Thyroid gland (tissue), 4 donors: ENCODE measurements around the gene UQCC5. TPM values are rescaled to one million over a fixed set of nuclear protein-coding genes. Genes with fewer than 3 reads are reported as not detected.
A peak's percentile ranks its signal among the peaks of the same experiment; 100 is the strongest.

Source experiments
- DNase-seq, 2 donors: peaks; one replicate each; pipeline ENCODE4 v3.0.0-alpha.2; 2019
- H3K27ac ChIP-seq, 3 donors: fragments of 200-600 bp; sonication (generic); 1 replicate in 2 of 3; 2 replicates in 1 of 3; pipeline ENCODE4 v1.5.1; 2016 to 2019; ENCODE audit warnings: mild to moderate bottlenecking in 1 of 3, moderate library complexity in 1 of 3
- H3K27me3 ChIP-seq: fragments of 200-600 bp; sonication (generic); one replicate; pipeline ENCODE4 v1.5.1; 2019
- H3K36me3 ChIP-seq, 2 donors: fragments of 200-600 bp; sonication (generic); one replicate each; pipeline ENCODE4 v1.5.1; 2016 to 2019
- H3K4me1 ChIP-seq, 2 donors: fragments of 200-600 bp; sonication (generic); one replicate each; pipeline ENCODE4 v1.5.1; 2017 to 2019
- H3K4me3 ChIP-seq, 3 donors: fragments of 200-600 bp; sonication (generic); replicated peaks in 1 of 3; 1 replicate in 2 of 3; 2 replicates in 1 of 3; pipeline ENCODE4 v1.5.1; 2016; ENCODE audit warnings: mild to moderate bottlenecking in 1 of 3
- H3K9me3 ChIP-seq: fragments of 200-600 bp; sonication (generic); one replicate; pipeline ENCODE4 v1.5.1; 2017
- POLR2A ChIP-seq, 2 donors: fragments of 450-650 bp; IDR thresholded peaks; one replicate each; pipeline ENCODE4 v1.6.1; 2017; ENCODE audit warnings: antibody characterized with exemption in 2 of 2, mild to moderate bottlenecking in 2 of 2, moderate library complexity in 1 of 2
- WGBS, 2 donors: methylation state at CpG; one replicate each; pipeline ENCODE4 v1.1.5; 2017; 5-methylcytosine and 5-hydroxymethylcytosine counted together
- intact Hi-C: fragments of 100-400 bp; cut with DNase I; formaldehyde crosslinking; loops from one replicate; pipeline ENCODE4 v1.15.1; 2023
- total RNA-seq, 4 donors: library from RNA; depleted of rRNA; stranded (reverse); fragments of >200 nt; gene quantifications; one replicate each; pipeline ENCODE4 v1.2.3, GENCODE V29; 2016
- TF ChIP-seq, protein P1 (sequence below), 6 experiments: fragments of 200-600 bp in 3 of 6; fragments of 450-650 bp in 3 of 6; sonication (generic) in 3 of 6; IDR thresholded peaks; one replicate each; pipeline ENCODE4 v1.5.1; 2016 to 2019; ENCODE audit warnings: antibody characterized with exemption in 6 of 6, mild to moderate bottlenecking in 2 of 6, inconsistent platforms in 1 of 6, moderate library complexity in 1 of 6

Gene UQCC5
- total RNA-seq, 4 donors from 2014 or later = 4.8 to 34.3 (median 9.4) TPM

DNA sequence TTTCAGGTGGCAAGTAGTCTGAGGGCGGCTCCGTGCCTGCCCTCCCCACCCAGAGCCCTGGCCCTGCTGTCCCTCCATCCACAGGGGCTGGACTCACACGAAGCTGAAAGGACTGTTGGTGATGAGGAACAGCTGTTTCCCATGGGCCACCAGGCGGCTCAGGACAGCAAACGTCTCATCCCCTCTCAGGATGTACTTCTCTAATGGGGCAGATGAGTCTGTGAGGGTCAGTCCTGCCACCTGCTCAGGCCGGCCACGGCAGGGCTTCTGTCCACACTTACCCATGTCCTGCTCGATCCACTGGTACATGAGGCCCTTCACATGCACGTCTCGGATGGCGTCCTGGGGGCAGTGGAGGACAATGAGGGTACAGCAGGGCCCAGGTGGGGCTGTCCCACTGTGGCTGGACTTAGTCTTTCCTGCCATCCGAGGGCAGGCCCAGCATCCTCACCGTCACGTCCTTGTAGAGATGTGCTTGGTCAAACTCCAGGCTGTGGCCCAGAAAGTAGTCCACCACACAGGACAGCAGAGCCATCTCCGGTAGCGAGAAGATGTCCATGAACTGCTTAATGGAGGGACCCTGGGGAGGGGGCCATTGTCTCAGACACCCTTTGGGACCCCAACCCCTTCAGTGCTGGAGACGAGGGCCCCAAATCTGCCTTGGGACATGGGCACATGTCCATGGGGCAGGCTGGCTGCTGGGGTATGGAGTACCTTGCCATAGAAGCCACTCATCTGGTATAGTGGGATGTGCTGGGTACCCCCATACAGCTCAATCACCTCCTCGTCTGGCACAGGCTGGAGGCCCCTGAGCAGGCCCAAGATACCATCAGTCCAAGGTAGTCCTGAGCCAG, 8.4 kb upstream of the UQCC5 start:
- intact Hi-C loops = no loop called here
- no peaks in the 10 kb centered on the region for H3K27me3 ChIP-seq
- TF ChIP-seq, protein P1, sequence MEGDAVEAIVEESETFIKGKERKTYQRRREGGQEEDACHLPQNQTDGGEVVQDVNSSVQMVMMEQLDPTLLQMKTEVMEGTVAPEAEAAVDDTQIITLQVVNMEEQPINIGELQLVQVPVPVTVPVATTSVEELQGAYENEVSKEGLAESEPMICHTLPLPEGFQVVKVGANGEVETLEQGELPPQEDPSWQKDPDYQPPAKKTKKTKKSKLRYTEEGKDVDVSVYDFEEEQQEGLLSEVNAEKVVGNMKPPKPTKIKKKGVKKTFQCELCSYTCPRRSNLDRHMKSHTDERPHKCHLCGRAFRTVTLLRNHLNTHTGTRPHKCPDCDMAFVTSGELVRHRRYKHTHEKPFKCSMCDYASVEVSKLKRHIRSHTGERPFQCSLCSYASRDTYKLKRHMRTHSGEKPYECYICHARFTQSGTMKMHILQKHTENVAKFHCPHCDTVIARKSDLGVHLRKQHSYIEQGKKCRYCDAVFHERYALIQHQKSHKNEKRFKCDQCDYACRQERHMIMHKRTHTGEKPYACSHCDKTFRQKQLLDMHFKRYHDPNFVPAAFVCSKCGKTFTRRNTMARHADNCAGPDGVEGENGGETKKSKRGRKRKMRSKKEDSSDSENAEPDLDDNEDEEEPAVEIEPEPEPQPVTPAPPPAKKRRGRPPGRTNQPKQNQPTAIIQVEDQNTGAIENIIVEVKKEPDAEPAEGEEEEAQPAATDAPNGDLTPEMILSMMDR (IDR thresholded peaks at IDR 0.05) = no peak
- TF ChIP-seq POLR2A (IDR thresholded peaks at IDR 0.05) = no peak
- H3K9me3 ChIP-seq = no peaks in the 10 kb centered on the region
- peak overlapping the region in 1 of 3 donors; percentile 92 for H3K27ac ChIP-seq
- no peak overlapping the region for H3K4me3 ChIP-seq
- peaks cover 4 to 14% of the 10 kb centered on the region in 2 donors for H3K36me3 ChIP-seq
- peaks cover 28 to 58% of the 10 kb centered on the region in 2 donors for H3K4me1 ChIP-seq
- WGBS, 2 donors = 90 to 91% methylated on average over 17 to 18 of the region's 18 CpGs
- peak in 1 of 2 donors; percentile 0 for DNase-seq

DNA sequence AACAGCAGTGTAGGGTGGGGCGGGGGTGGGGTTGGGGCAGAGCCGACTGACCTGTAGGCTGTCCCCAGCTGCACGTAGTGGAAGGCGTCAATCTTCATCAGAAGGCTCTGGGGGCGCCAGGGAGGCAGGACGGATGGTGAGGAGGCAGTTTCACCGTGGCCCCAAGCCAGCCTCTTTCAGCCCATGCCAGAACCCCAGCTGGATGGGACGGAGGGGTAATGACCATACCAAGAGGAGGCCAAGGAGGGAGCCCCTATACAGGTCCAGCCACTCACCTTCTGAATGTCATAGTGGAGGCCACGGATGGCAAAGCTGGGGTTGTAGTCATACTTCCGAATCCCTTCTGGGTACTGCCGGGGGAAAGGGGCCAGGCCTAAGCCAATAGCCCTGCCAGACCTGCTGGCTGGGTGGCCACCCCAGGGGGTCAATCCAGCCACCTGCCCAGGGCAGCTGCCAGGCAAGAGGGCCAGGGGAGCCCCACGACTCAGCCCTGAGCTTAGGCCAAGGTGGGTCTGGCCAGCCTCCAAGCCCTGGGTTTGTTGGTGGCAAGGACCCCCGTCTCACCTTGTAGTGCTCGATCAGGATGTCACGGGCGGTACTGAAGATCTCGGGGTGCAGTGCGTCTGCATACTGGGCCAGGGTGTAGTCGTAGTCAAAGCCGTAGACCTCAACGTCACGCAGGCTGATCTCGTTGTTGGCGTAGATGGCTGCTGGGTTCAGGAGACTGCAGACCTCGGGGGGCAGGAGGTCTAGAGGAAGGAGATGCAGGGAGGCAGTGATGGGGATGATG, 7.6 kb upstream of the UQCC5 start:
- H3K27ac ChIP-seq = no peak overlapping the region

DNA sequence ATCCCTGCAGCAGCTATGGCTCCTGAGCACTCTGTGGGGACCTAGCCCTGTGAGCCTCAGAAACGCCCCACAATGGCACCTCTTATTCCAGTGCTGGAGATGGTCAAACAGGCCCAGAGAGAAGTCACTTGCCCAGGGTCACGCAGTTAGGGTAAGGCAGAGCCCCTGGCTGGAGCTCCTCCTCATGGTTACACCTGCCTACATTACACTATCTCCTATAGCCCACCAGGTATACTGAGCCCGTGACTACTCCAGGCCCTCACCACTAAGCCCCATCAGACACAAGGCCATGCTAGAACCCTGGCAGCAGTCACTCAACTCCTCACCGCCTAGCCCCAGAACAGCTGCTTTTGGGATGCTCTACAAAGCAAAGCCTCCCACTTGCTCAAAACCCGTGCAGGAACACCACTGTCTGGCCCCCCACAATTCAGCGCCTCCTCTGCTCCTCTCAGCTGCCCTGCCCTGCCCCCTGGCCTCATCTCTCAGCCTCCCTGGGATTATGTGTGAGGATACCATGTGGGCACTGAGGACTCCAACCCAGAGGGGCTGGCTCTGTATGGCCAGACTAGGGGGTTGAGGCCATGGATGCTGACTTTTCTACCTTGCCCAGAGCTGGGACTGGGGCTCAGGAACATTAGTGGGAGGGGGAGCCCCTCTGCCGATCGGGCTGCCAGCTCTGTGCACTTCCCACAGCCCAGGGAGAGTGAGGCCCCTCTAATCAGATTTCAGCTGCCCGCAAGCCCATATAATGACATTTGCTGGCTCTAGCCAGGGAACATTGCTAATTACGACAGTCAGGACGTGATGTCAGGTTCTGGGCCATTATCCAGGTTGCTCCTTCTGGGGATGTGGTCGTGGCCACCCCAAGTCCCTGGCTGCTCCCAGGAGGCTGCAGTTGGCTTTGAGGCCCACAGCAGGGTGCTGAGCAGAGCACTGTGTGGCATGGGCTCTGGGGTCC, 6.8 kb upstream of the UQCC5 start:
- Histone ChIP-seq H3K4me1 (peaks cover 36 to 58% of the 10 kb centered on the region in 2 donors), H3K4me3 (no peak overlapping the region), H3K27ac (no peak overlapping the region), H3K9me3 (no peaks in the 10 kb centered on the region), H3K27me3 (no peaks in the 10 kb centered on the region), H3K36me3 (peaks cover 0 to 7% of the 10 kb centered on the region in 2 donors)
- DNase-seq = peak in 1 of 2 donors; percentile 2
- WGBS, 2 donors = 85 to 86% methylated on average over 9 of the region's 12 CpGs
- TF ChIP-seq, protein P1 (IDR thresholded peaks at IDR 0.05) = no peak
- no peak for TF ChIP-seq POLR2A (IDR thresholded peaks at IDR 0.05)
- intact Hi-C loops = loop anchor here (5.0 kb wide), 1 partner anchor 72 kb away; the partner anchor contains the start of gene NISCH

More for the DNA sequence above, 7.6 kb upstream of the UQCC5 start:
- Histone ChIP-seq H3K27me3 (no peaks in the 10 kb centered on the region), H3K4me3 (no peak overlapping the region), H3K4me1 (peaks cover 31 to 58% of the 10 kb centered on the region in 2 donors), H3K9me3 (no peaks in the 10 kb centered on the region), H3K36me3 (peaks cover 4 to 7% of the 10 kb centered on the region in 2 donors)
- no peak for DNase-seq
- TF ChIP-seq, protein P1 (IDR thresholded peaks at IDR 0.05) = no peak
- TF ChIP-seq POLR2A (IDR thresholded peaks at IDR 0.05) = no peak
- WGBS, 2 donors = 95 to 98% methylated on average over 15 to 24 of the region's 25 CpGs
- intact Hi-C loops = no loop called here

DNA sequence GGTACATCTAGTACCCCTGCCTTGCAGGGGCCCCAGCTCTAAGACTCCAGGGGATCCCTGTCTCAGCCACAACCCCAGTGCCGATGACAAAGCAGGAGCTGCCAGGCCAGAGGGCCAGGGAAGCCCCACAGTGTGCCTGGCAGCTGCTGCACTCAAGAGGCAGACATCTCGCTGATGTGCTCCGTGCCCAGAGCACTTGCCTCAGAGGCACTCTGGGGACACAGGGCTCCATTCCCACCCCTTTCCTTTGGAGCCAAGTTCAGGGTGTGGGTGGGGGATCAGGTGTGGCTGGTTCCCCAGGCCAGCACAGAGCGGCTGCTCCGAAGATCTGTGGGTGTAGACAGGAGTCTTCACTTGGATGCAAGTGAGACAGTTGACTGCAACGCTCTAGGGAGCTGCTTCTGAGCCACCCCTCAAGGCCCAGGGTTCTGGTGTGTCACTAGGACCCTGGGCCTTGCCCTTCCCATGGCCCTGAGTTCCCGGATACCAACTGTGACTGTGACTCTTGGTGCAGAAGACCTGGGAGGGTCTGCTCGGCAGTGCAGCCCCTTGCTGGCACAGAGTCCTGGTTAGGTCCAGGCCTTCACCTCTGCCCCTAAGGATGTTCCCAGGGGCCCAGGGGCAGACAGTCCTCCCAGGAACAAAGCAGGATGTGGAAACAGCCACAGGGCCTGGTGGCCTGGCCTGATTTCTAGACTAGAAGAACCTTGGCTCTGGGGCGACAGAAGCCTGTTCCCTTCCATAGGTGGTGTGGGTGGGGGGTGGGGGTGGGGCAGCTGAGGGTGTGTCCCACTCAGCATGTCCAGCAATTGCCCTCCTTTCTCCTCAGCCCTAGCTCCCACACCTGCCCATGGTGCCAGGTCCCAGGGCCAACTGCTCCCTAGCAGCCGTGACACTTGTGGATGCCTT, 5.2 kb upstream of the UQCC5 start:
- H3K36me3 ChIP-seq = peaks cover 0 to 7% of the 10 kb centered on the region in 2 donors
- no peak for DNase-seq
- peak overlapping the region in 1 of 3 donors; percentile 23 for H3K27ac ChIP-seq
- intact Hi-C loops = loop anchor here (5.0 kb wide), 1 partner anchor 74 kb away; the partner anchor contains the start of gene NISCH
- H3K4me3 ChIP-seq = no peak overlapping the region
- no peaks in the 10 kb centered on the region for H3K9me3 ChIP-seq
- WGBS, 2 donors = 78 to 85% methylated on average over 8 to 9 of the region's 10 CpGs
- no peak for TF ChIP-seq POLR2A (IDR thresholded peaks at IDR 0.05)
- TF ChIP-seq, protein P1 (IDR thresholded peaks at IDR 0.05) = no peak
- H3K4me1 ChIP-seq = peaks cover 21 to 56% of the 10 kb centered on the region in 2 donors
- no peaks in the 10 kb centered on the region for H3K27me3 ChIP-seq
